KBM-7 (cell line): ENCODE data around the gene ZDHHC8.
A peak's percentile ranks its signal among the peaks of the same experiment; 100 is the strongest.

Source experiments
- DNase-seq: peaks from one replicate; pipeline ENCODE4 v3.0.0-alpha.2; 2015
- in situ Hi-C: fragments of 300-500 bp; cut with MboI; formaldehyde crosslinking; loops from 2 replicates; pipeline ENCODE4 v1.14.3; 2020; ENCODE audit warnings: low sequenced_read_pairs, low pct_unique_long_range_greater_than_20kb, mixed read lengths

ZDHHC8 gene

GRCh38 chr22:20094197-20094807, 37.3 kb upstream of the ZDHHC8 start:
- in situ Hi-C loops, result no loop called here
- no peak for DNase-seq

DNA sequence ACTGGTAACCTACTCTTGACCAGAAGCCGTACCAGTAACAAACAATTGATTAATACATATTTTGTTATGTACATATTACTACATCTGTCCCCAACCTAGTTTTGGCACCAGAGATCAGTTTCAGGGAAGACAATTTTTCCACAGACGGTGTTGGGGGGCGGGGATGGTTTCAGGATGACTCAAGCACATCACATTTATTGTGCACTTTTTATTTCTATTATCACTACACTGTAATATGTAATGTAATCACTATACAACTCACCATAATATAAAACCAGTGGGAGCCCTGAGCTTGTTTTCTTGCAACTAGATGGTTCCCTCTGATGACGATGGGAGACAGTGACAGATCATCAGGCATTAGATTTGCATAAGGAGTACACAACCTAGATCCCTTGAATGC, 36.1 kb upstream of the ZDHHC8 start:
- DNase-seq, result no peak
- in situ Hi-C loops, result no loop called here

GRCh38 chr22:20096574-20097420, 34.8 kb upstream of the ZDHHC8 start:
- no peak for DNase-seq
- in situ Hi-C loops, result no loop called here

DNA sequence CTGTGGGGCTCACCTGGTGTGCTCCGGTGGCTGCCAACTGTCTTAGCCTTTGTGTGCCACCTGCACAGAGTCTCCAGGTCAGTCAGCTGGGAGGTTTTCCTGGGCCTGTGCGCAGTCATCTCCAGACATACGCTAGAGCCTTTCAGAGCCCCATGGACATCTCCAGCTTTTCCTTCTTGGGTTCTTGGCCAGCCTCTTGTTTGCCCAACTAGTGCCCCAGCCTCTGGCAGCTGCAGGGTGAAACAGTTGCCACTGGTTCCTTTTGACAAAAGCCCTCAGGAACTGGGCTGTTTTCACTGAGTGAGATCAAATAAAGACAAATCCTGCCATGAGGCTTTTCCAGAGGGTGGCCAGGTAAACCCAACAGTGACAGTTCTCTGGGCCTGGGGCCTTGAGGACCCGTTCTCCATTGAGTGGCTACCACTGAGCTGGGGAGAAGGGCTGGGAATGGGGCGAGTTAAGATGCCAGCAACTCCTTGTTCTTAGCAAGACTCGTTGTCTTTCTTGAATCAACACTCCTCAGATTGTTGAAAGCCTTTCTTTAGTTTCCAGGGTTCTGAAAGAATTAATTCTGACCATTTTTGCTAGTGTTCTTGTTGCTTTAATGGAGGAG, 32.4 kb upstream of the ZDHHC8 start:
- in situ Hi-C loops, result no loop called here
- DNase-seq, result no peak

DNA sequence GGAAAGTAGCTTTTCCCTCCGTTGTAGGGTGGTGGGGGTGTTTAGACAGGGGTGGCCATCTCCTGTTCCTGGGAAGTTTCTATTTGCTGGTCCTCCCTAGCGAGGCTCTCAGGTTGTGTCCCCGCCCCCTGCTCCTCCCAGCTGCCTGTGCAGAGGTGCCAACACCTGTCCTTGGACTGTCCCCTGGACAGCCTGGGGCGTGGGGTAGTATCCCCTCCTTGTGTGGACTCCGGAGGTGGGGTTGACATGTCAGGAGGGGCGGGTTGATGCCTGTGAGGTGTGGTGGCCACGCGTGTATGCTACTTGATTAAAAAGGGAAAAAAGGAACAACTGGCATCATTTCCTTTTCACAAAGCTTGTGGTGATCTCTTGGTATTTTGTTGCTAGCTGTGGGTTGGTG, 30.0 kb upstream of the ZDHHC8 start:
- in situ Hi-C loops, result no loop called here
- DNase-seq, result no peak

- in situ Hi-C loops, result no loop called here
Observed at GRCh38 chr22:20102203-20102780, 29.3 kb upstream of the ZDHHC8 start.

DNA sequence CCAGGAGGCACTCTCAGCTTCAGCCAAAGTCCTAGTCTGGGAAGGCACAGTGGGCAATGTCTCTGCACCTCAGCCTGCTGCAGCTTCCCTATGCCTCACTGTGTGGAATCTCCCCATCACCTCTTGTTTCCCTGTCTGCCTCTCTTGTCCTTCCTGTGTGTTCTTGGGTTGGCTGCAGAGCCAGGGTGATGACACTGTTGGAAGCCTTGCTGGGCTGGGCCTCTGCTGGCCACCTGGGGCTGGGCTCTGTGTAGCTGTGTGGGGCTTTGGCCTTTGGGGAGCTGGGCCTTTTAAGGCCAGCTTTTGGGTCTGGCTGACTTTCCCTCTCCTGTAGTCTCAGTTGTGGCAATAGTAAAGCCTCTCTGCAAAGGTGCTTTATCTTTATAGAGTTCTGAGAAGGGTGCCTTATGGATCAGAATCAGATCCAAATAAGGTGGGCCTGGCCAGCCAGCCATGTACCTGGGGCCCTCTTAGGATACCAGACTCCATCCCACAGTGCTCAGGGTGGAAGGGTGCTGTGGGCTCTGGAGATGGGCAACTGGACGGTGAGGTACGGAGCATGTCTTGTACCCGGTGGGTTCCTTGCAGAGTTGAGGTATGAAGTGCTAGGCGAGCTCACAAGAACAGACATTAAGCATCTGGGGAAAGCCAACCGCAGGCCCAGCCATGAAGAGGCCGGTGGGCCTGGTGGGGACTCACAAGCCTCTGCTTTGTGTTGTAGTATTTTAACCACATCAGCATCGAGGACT, 26.0 kb upstream of the ZDHHC8 start:
- in situ Hi-C loops, result no loop called here

More at GRCh38 chr22:20102203-20102780, 29.3 kb upstream of the ZDHHC8 start:
- DNase-seq, result no peak

GRCh38 chr22:20106205-20106848, 25.3 kb upstream of the ZDHHC8 start:
- in situ Hi-C loops, result no loop called here
- DNase-seq, result no peak

More for the DNA sequence above, 26.0 kb upstream of the ZDHHC8 start:
- no peak for DNase-seq

DNA sequence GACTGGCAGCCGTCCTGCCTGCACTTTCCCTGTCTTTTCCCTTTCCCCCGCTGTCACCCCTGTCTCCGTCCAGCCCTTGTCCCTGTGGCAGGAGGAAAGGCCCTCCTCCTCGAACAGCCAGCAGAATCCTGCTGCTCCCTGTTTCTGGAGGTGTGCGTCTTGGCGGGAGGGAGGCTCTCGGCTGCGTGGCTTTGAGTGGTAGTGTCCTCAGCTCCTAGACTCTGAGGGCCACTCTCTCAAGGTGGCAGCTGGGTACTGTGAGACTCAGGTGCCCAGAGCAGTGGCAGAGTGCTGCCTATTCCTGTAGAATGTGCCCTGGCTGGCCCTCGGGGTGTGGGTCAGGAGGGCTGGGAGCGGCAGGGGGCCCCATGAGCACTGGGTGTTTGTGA, 24.8 kb upstream of the ZDHHC8 start:
- DNase-seq, result no peak
- in situ Hi-C loops, result no loop called here

GRCh38 chr22:20107471-20107901, 24.1 kb upstream of the ZDHHC8 start:
- no peak for DNase-seq
- in situ Hi-C loops, result no loop called here

DNA sequence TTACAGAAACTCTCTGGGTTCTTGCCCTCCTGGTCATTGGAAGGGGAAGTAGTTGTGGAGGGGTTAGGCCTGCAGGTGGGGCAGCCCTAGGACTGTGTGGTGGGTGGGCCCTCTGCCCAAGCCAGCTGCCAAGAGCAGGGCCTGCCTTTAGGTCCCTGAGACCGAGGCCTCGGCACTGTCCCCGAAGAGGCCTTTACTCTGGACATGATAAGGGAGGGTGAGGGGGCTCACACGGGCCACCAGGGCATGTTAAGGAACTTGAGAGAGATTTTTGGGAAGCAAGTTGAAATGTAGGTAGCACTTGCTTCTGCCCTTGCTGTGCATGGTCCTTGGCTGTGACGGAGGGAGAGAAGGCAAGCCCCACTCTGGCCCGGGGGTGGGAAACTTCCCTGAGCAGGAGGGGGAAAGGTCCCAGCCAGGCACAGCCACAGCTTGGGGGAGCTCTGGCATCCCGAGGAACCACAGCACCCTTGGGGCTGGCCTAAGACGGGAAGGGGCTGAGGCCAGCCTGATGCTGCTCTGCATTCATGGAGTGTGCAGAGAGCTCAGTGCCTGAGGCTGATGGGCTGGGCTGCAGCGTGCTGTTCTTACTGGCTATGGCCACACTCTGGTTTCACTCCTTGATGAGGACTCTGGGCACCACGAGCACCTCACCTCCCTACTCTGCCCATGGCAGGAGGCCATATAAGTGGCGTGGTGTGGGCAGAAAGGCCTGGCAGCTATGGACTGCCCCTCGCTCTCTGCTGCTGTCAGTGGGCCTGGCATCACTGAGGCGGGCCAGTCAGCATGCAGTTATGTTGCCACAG, 23.4 kb upstream of the ZDHHC8 start:
- in situ Hi-C loops, result no loop called here
- no peak for DNase-seq

GRCh38 chr22:20108757-20109230, 22.8 kb upstream of the ZDHHC8 start:
- in situ Hi-C loops, result no loop called here

GRCh38 chr22:20109411-20110358, 21.9 kb upstream of the ZDHHC8 start:
- in situ Hi-C loops, result no loop called here
- no peak for DNase-seq

More at GRCh38 chr22:20108757-20109230, 22.8 kb upstream of the ZDHHC8 start:
- no peak for DNase-seq

DNA sequence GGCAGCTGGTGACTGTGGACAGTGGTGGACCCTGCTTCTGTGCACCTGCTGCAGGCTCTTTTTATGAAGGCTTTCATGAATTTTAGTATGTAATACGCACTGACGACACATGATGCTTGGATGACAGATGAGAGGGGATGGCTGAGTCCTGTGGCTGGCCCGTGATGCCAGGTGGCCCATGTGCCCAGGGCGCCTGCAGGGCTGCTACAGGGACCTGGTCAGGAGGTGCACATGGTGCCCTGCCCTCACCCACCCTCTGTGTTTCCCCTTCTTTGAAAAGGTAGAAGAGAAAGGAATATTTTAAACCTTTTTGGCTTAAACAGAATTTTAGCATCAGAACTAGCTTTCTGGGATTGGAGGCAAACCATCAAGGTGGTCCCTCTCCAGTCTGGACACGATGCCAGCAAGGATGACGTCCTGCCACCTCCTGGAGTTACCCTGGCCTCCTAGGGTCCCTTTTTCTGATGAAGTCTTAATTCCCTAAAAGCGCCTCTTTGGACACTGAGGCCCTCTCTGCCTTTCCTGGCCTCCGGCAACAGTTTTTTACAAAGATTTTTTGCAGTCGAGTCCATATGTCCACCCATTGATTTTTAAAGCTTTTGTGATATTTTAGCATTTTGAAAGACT, 21.1 kb upstream of the ZDHHC8 start:
- in situ Hi-C loops, result no loop called here
- no peak for DNase-seq

- peak; percentile 66 for DNase-seq
- in situ Hi-C loops, result no loop called here
Observed at GRCh38 chr22:20111045-20111688, 20.4 kb upstream of the ZDHHC8 start.
